A673 (cell line): Measurements from ENCODE around the gene PRPF6.

Experiments
- EZH2 ChIP-seq: fragments of 200-600 bp; sonication (generic); IDR thresholded peaks from 2 replicates; pipeline ENCODE4 v1.6.1; 2017; ENCODE audit warnings: borderline replicate concordance, low read depth, mild to moderate bottlenecking, mixed read lengths, antibody characterized with exemption, low read length; ENCODE audit not compliant: poor library complexity, severe bottlenecking
- TF ChIP-seq, protein P1 (sequence below): fragments of 300-800, 200-600 bp; sonication (generic); conservative IDR thresholded peaks from 2 replicates; pipeline ENCODE4 v1.5.1; 2017; ENCODE audit warnings: low read depth, mild to moderate bottlenecking, antibody characterized with exemption, low read length, moderate library complexity, mixed read lengths

DNA sequence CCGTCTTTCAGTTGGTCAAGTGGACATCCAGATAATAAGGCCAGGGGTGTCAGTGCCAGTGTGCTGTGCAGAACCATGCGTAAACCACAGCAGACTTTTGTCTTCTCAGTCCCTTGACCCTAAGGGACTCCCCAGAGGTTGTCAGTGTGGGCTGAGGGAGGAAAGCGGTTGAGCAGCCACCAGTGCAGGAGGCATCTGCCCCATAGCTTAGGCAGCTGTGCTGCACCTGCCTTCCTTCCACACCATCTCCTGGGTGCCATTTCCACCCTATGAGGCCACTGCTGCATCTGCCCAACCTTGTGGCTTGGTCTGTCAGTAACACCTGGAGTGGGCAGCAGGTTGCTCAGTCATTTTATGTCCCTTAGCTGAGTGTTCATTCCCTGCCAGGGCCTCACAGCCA, 26.0 kb downstream of the PRPF6 start:
- TF ChIP-seq, protein P1, sequence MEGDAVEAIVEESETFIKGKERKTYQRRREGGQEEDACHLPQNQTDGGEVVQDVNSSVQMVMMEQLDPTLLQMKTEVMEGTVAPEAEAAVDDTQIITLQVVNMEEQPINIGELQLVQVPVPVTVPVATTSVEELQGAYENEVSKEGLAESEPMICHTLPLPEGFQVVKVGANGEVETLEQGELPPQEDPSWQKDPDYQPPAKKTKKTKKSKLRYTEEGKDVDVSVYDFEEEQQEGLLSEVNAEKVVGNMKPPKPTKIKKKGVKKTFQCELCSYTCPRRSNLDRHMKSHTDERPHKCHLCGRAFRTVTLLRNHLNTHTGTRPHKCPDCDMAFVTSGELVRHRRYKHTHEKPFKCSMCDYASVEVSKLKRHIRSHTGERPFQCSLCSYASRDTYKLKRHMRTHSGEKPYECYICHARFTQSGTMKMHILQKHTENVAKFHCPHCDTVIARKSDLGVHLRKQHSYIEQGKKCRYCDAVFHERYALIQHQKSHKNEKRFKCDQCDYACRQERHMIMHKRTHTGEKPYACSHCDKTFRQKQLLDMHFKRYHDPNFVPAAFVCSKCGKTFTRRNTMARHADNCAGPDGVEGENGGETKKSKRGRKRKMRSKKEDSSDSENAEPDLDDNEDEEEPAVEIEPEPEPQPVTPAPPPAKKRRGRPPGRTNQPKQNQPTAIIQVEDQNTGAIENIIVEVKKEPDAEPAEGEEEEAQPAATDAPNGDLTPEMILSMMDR, result no peak
- no peak for TF ChIP-seq EZH2
